22Rv1 (cell line): ENCODE results near the gene CCDC38.

Experiments
- CTCF ChIP-seq: fragments of 450-650 bp; IDR thresholded peaks from 2 replicates; pipeline ENCODE4 v1.5.1; 2017; ENCODE audit warnings: mild to moderate bottlenecking
- ZFX ChIP-seq: fragments of 450-650 bp; IDR thresholded peaks from 2 replicates; pipeline ENCODE4 v1.6.1; 2017; ENCODE audit warnings: antibody characterized with exemption, borderline replicate concordance

- no peak for TF ChIP-seq CTCF
- TF ChIP-seq ZFX, result no peak
Measured at GRCh38 chr12:95882873-95883272, 59.5 kb downstream of the CCDC38 start.
